Amniotic epithelial cell (primary cell): ENCODE measurements around the gene TMEM156.

Experiments
- DNase-seq: peaks from one replicate; pipeline ENCODE4 v3.0.0-alpha.2; 2010; ENCODE audit warnings: low read depth

TMEM156 gene

DNA sequence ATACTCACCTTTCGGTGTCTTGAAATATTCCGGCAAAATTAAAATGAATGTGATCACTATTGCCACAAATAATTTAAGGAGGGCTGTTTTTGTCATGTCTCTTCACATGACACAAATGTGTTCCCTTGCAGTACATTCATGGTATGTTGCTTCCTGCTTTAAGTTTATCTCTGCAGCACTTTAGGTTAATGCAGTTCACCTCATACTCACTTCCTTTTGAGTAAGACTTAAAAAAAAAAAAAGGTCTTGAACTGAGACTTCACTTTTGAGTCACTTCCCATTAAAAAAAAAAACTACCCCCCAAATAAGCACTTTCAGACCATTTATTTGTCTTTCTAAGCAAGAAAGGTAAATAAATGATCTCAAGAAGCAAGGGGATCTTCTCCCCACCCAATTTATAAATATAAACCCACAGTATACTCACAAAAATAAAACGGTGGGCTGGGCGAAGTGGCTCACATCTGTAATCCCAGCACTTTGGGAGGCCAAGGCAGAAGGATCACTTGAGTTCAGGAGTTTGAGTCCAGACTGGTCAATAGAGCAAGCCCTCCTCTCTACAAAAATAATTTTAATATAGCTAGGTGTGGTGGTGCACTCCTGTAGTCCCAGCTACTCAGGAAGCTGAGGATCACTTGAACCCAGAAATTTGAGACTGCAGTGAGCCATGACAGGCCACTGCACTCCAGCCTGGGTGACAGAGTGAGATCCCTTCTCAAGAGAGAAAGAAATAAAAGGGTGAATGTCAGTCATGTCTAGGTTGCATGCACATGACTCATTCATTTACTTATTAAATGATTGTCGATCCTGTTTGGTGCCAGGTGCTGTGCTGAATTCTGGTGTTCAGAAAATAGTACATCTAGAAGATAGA, at the start of gene TMEM156:
Gene TMEM156 (minus strand): TSS at position 192 of the 868 bp plus-strand sequence. CDS start 96 bp downstream, at position 96.
- peak; percentile 26 for DNase-seq

DNA sequence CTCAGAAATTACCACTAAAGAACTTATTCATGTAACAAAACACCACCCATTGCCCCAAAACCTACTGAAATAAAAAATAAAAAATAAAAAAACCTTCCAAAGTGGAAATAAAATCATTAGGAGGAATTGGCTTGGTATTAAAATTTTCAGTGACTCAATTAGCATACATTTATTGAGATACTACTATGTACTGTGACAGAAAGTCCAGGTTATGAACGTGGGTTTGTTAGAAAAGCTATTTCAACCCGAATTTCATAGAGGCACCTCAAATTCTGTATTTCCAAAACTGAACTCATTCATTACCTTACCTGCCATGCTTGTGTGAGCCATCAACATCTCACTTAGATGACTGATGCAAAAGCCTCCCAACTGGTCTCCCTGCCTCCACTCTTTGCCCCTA, 46.6 kb upstream of the TMEM156 start:
- DNase-seq, result no peak

GRCh38 chr4:39068907-39069306, 36.7 kb upstream of the TMEM156 start:
- DNase-seq, result no peak

DNA sequence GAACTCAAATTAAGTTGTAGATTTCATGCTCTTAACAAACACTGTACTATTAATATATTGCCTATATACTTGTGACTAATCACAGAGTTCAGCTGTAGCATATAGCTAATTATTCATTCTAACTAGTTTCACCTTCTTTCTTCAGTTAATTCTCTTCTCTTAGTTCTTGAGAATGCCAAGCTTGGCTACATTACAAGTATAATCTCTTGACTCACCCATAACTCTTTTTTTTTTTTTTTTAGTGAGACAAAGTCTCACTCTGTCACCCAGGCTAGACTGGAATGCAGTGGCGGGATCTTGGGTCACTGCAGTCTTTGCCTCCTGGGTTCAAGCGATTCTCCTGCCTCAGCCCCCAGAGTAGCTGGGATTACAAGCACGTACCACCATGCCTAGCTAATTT, 35.2 kb upstream of the TMEM156 start:
- peak; percentile 10 for DNase-seq

DNA sequence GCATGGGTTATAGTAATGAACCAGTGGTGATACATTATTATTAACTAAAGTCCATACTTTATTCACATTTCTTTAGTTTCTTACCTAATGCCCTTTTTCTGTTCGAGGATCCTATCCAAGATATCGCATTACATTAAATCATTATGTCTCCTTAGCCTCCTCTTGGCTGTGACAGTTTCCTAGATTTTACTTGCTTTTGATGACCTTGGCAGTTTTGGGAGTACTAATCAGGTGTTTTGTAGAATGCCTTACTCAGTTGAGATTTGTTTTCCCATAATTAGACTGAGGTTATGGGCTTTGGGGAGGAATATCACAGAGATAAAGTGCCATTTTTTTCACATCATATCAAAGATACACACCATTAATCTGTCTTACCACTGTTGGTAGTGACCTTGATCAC, 34.8 kb upstream of the TMEM156 start:
- DNase-seq, result no peak

- DNase-seq, result peak; percentile 52
These were observed 34.2 kb upstream of the TMEM156 start for GRCh38 chr4:39066371-39066770.

GRCh38 chr4:39063430-39063829, 31.2 kb upstream of the TMEM156 start:
- no peak for DNase-seq

DNA sequence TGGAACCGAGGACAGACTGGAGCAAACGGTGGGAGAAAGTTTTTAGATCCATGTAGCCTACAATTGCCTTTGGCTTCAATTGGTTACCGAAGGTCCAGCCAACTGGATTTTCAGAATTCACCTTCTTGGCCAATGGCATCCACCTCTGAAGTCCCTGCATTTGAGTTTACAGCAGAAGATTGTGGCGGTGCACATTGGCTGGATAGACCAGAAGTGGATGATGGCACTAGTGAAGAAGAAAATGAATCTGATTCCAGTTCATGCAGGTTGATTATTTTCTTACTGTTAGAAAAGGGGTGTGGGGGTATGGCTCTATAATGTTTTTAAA, 30.5 kb upstream of the TMEM156 start:
- DNase-seq, result no peak

DNA sequence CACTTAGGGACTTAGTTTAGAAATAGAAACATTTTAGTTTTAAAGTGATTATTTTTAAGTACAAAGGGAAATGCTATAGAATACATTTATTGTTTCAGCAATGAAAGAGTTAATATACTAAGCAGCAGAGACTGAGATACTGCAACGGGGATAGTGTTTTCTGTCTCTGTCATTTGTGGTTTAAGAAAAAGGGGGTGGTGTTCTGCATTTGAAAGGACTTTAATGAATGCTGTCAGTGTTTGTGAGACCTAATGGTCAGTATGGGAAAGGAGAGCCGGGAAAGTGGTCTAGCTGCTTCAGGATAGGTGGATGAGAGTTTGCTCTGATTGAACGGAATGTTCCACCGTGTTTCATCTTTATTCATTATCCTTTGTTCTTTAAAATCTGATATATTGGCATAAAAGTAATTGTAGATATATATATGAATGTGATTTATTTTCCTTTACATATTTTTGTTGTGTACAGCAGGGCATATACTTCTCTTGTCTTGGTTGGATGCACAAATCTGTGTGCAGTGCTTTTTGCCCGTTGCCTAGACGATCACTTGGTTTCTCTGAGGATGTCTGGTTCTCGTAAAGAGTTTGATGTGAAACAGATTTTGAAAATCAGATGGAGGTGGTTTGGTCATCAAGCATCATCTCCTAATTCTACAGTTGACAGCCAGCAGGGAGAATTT, 30.0 kb upstream of the TMEM156 start, which contains the start of gene KLHL5:
Gene KLHL5 (plus strand): TSS at position 139 of the 676 bp plus-strand sequence. CDS start 421 bp downstream, at position 560.
- DNase-seq, result peak; percentile 48

GRCh38 chr4:39061457-39061856, 29.2 kb upstream of the TMEM156 start:
- DNase-seq, result no peak

DNA sequence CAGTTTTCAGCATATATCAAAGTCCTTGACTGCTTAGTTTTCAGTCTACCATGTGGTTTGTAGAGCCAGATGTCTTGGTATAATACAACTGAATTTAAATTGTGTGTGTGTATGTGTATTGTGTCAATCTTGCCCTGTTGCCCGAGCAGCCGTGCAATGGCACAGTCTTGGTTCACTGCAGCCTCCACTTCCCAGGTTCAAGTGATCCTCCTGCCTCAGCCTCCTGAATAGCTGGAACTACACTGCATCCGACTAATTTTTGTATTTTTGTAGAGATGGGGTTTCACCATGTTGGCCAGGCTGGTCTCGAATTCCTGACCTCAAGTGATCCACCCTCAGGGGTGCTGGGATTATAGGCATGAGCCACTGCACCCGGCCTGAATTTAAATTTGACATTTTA, 23.8 kb upstream of the TMEM156 start:
- no peak for DNase-seq

GRCh38 chr4:39054497-39054896, 22.3 kb upstream of the TMEM156 start:
- DNase-seq, result peak; percentile 39

DNA sequence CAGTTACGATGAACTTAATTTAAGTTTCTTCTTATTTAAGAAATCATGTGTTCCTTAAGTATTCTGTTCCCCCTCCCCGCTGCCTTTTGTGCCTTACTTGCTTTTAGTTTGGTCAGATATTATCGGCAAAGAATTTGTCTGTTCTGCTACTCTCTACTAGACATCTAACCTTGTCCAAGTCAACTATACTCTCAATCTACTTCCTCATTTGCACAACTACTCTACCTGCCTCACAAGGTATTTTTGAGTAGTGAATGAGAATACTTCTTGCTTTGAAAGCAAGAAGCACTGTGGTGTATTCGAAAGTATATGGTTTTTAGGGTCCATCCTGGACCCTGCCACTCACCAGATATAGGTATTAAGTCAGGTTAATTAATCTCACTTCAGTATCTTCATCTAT, 21.8 kb upstream of the TMEM156 start:
- DNase-seq, result no peak

- peak; percentile 43 for DNase-seq
These were observed 19.3 kb upstream of the TMEM156 start for GRCh38 chr4:39051492-39051891.

GRCh38 chr4:39050590-39050989, 18.4 kb upstream of the TMEM156 start:
- DNase-seq, result no peak

DNA sequence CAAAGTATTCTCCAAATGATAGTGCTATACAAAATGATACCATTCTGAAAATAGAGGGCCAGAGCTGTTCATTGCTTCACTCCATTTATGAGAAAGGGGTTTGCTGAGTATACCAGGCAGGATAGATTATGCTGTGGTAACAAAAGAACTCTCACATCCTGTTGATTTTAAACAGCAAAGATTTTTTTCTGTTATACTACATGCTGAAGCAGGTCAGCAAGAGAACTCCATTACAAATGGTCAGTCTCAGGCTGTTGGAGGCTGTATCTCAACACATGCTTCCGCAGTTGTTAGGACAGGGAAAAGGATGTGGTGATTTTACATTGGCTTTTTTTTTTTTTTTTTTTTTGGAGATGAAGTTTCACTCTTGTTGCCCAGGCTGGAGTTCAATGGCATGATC, 16.1 kb upstream of the TMEM156 start:
- peak; percentile 18 for DNase-seq

DNA sequence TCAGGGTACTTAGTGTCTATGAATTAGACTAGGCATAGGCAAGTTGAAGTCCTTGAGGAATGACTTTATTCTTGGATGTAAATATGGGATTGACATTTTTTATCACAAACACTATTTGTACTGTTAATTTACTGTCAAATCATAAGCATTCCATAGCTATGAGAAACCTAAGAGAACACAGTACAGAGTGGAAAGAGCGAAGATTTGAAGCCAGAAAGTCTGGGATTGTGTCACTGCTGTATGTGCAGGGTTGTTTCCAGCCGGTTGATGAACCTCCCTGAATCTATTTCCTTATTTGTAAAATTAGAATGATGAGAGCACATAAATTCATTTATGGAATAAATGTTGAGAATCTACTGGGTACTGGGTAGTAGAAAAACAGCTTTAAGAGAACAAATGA, 15.5 kb upstream of the TMEM156 start:
- peak; percentile 28 for DNase-seq

GRCh38 chr4:39046249-39046648, 14.0 kb upstream of the TMEM156 start:
- DNase-seq, result peak; percentile 70

GRCh38 chr4:39045827-39046221, 13.6 kb upstream of the TMEM156 start:
- peak; percentile 43 for DNase-seq

GRCh38 chr4:39044956-39045826, 13.0 kb upstream of the TMEM156 start:
- peak; percentile 20 for DNase-seq

GRCh38 chr4:39044364-39044955, 12.3 kb upstream of the TMEM156 start:
- peak; percentile 82 for DNase-seq

DNA sequence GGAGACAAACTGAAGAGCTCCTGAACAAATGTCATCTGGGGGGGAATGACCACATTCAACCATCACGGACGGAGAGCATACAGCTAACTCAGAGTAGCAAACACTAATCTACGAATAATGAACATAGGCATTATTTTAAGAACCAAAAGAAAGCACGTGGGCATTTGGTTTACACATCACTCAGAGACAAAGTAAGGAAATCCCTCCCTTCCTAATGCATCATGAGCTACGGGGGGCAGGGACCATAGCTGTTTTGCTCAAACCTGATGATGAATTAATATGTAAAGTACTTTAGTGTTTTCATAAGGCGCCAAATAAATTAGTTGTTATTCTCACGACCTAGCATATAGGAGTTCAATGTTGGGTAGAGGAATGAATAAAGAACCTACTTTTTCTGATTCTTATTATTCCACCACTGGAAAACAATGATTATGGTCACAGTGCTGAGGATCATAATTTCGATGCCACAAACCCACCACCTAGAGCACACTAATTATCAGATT, 11.7 kb upstream of the TMEM156 start:
- peak; percentile 52 for DNase-seq
